Endothelial cell of umbilical vein (primary cell): ENCODE results near the gene NLRC3. TPM values are rescaled to one million over a fixed set of nuclear protein-coding genes. Genes with fewer than 3 reads are reported as not detected.

Experiments
- Bru-seq: library from RNA; stranded (reverse); fragments of 400-500 nt; gene quantifications from one replicate; lab custom pipeline; 2021; lab: Mats Ljungman, UMichigan
- BruChase-seq, 2 experiments: library from RNA; stranded (reverse); fragments of 400-500 nt; gene quantifications; one replicate each; lab custom pipeline; 2021; lab: Mats Ljungman, UMichigan
- BruUV-seq: library from RNA; stranded (reverse); fragments of 400-500 nt; replicated peaks from 2 replicates; lab custom pipeline; 2021; lab: Mats Ljungman, UMichigan
- CTCF ChIA-PET: fragments of 300-600, 350-600 bp; sonication (Branson Sonifier 250); formaldehyde crosslinking; loops from one replicate; lab custom pipeline; 2021; ENCODE audit warnings: antibody characterized with exemption, inconsistent platforms; lab: Charles Lee
- POLR2A ChIA-PET: fragments of 300-600, 350-600 bp; sonication (Branson Sonifier 250); formaldehyde crosslinking; loops from one replicate; lab custom pipeline; 2021; ENCODE audit warnings: antibody characterized with exemption, inconsistent platforms; lab: Charles Lee
- DNase-seq: peaks from one replicate; pipeline ENCODE4 v3.0.0-alpha.2; 2011; ENCODE audit warnings: low read depth, low spot score
- FAIRE-seq: peaks from 2 replicates; lab custom pipeline; 2011; peaks lifted over from hg19 to GRCh38; lab: Jason Lieb, UNC
- H2AFZ ChIP-seq: 2 replicates; pipeline ENCODE4 v1.6.0; 2012; ENCODE audit warnings: low read depth, low read length, control low read depth, inconsistent platforms
- H3K27ac ChIP-seq: 2 replicates; pipeline ENCODE4 v1.5.1; 2011; ENCODE audit warnings: low read depth, mild to moderate bottlenecking, control low read depth, low read length, moderate library complexity; ENCODE audit not compliant: insufficient read depth
- H3K27me3 ChIP-seq, 2 experiments: 2 replicates each; pipeline versions ENCODE4 v1.6.0 to v1.6.1; 2011; ENCODE audit warnings: low read length in 2 of 2, mixed read lengths in 1 of 2; ENCODE audit not compliant: control insufficient read depth in 2 of 2, insufficient read depth in 2 of 2
- H3K36me3 ChIP-seq, 2 experiments: 2 replicates in 1 of 2; 3 replicates in 1 of 2; pipeline ENCODE4 v1.5.1; 2011; ENCODE audit warnings: low read length in 2 of 2, mild to moderate bottlenecking in 1 of 2, moderate library complexity in 1 of 2; ENCODE audit not compliant: control insufficient read depth in 2 of 2, insufficient read depth in 2 of 2; ENCODE audit errors: extremely low read depth in 1 of 2
- H3K4me1 ChIP-seq: 3 replicates; pipeline ENCODE4 v1.5.1; 2011; ENCODE audit warnings: mild to moderate bottlenecking, low read length; ENCODE audit not compliant: control insufficient read depth, insufficient read depth; ENCODE audit errors: extremely low read depth
- H3K4me2 ChIP-seq: 2 replicates; pipeline ENCODE4 v1.6.1; 2011; ENCODE audit warnings: low read length, control low read depth, mixed read lengths; ENCODE audit not compliant: insufficient read depth
- H3K4me3 ChIP-seq, 3 experiments: fragments of 200-600 bp in 1 of 3; sonication (generic), shearing (Covaris generic) in 1 of 3; replicated peaks in 1 of 3; 2 replicates each; pipeline ENCODE4 v1.5.1; 2011 to 2016; ENCODE audit warnings: control low read depth in 3 of 3, low read length in 3 of 3, mild to moderate bottlenecking in 2 of 3, inconsistent platforms in 1 of 3, low read depth in 1 of 3, moderate library complexity in 1 of 3; ENCODE audit not compliant: insufficient read depth in 1 of 3
- H3K79me2 ChIP-seq: 2 replicates; pipeline ENCODE4 v1.6.0; 2012; ENCODE audit warnings: low read length, inconsistent platforms; ENCODE audit not compliant: control insufficient read depth, insufficient read depth
- H3K9ac ChIP-seq: replicated peaks from 2 replicates; pipeline ENCODE3; 2011; ENCODE audit warnings: low read length, control low read depth; ENCODE audit not compliant: insufficient read depth; ENCODE audit errors: extremely low read depth
- H3K9me1 ChIP-seq: replicated peaks from 3 replicates; pipeline ENCODE4 v1.6.0; 2011; ENCODE audit warnings: mild to moderate bottlenecking, low read length; ENCODE audit not compliant: control insufficient read depth, insufficient read depth; ENCODE audit errors: extremely low read depth
- H3K9me3 ChIP-seq: replicated peaks from 2 replicates; pipeline ENCODE4 v1.5.1; 2012; ENCODE audit warnings: low read length, inconsistent platforms; ENCODE audit not compliant: control insufficient read depth, insufficient read depth
- H4K20me1 ChIP-seq: replicated peaks from 2 replicates; pipeline ENCODE3; 2011; ENCODE audit warnings: mild to moderate bottlenecking, low read length; ENCODE audit not compliant: control insufficient read depth, insufficient read depth; ENCODE audit errors: extremely low read depth
- EZH2 ChIP-seq: IDR thresholded peaks from 2 replicates; pipeline ENCODE4 v1.6.1; 2012; ENCODE audit warnings: borderline replicate concordance, low read depth, mild to moderate bottlenecking, moderate library complexity, low read length, inconsistent platforms; ENCODE audit not compliant: severe bottlenecking
- FOS ChIP-seq: IDR thresholded peaks from 2 replicates; pipeline ENCODE4 v1.6.1; 2011; ENCODE audit warnings: mild to moderate bottlenecking, low read length, moderate library complexity, borderline replicate concordance; ENCODE audit not compliant: insufficient read depth
- GATA2 ChIP-seq: IDR thresholded peaks from 2 replicates; pipeline ENCODE4 v1.7.0; 2011; ENCODE audit warnings: low read depth, mild to moderate bottlenecking, moderate library complexity, mixed read lengths, low read length; ENCODE audit not compliant: insufficient read length, insufficient read depth
- JUN ChIP-seq: IDR thresholded peaks from 2 replicates; pipeline ENCODE4 v1.6.1; 2011; ENCODE audit warnings: borderline replicate concordance, low read depth; ENCODE audit not compliant: insufficient read length, insufficient read depth
- MAX ChIP-seq: IDR thresholded peaks from 2 replicates; pipeline ENCODE4 v1.6.1; 2011; ENCODE audit not compliant: insufficient read depth, insufficient read length
- POLR2AphosphoS5 ChIP-seq: IDR thresholded peaks from 2 replicates; pipeline ENCODE4 v1.6.1; 2012; ENCODE audit warnings: low read depth, mild to moderate bottlenecking, control low read depth, low read length, moderate library complexity; ENCODE audit not compliant: insufficient read depth
- dilution Hi-C: fragments of 300-500 bp; cut with MboI; formaldehyde crosslinking; loops from one replicate; pipeline ENCODE4 v1.15.0; 2019; ENCODE audit warnings: low sequenced_read_pairs; ENCODE audit not compliant: extremely low pct_ligation_motif_present
- intact Hi-C: fragments of 100-400 bp; cut with micrococcal nuclease; formaldehyde crosslinking; loops from one replicate; pipeline ENCODE4 v1.10.0; 2022
- long read RNA-seq: library from polyadenylated mRNA; stranded (forward); transcript quantifications from one replicate; pipeline ENCODE4 v2.0.0, GENCODE V29; 2021
- polyA minus RNA-seq, 3 experiments: library from RNA; depleted of rRNA, polyadenylated mRNA; stranded (reverse); fragments of >200 nt; gene quantifications; 1 replicate in 1 of 3; 2 replicates in 2 of 3; pipeline ENCODE4 v1.2.3, GENCODE V29; 2011
- polyA plus RNA-seq, 4 experiments: library from polyadenylated mRNA; depleted of rRNA in 3 of 4; stranded (reverse) in 3 of 4; unstranded in 1 of 4; fragments of >200 nt; gene quantifications; 2 replicates each; pipeline versions ENCODE4 v1.2.1 to v1.2.3, GENCODE V29; 2011 to 2012; ENCODE audit warnings: missing spikeins in 1 of 4
- total RNA-seq: library from RNA; stranded (reverse); gene quantifications from 2 replicates; pipeline ENCODE4 v1.2.3, GENCODE V29; 2021
- TF ChIP-seq, protein P1 (sequence below), 2 donors: IDR thresholded peaks; 1 replicate in 1 of 2; 2 replicates in 1 of 2; pipeline ENCODE4 v1.5.1; 2011; ENCODE audit warnings: low read length in 2 of 2, mild to moderate bottlenecking in 2 of 2, moderate library complexity in 2 of 2, control low read depth in 1 of 2, inconsistent platforms in 1 of 2, low read depth in 1 of 2; ENCODE audit not compliant: insufficient read depth in 1 of 2; ENCODE audit errors: extremely low read depth in 1 of 2

The NLRC3 gene
- 3.4 and 8.2 TPM in 2 replicates for total RNA-seq
- polyA plus RNA-seq = 0.84 and 0.96 TPM in 2 replicates
- 0.87 and 0.93 TPM in 2 replicates for polyA plus RNA-seq (2011; cell fraction: cytosol; rRNA removed)
- 2.1 and 3.1 TPM in 2 replicates for polyA plus RNA-seq (2011; cell fraction: nucleus; rRNA removed)
- 0.48 and 0.75 TPM in 2 replicates for polyA plus RNA-seq (2012)
- polyA minus RNA-seq = 1.8 and 3.2 TPM in 2 replicates
- not detected for polyA minus RNA-seq (2011; cell fraction: cytosol; rRNA and poly(A)+ RNA removed)
- 1.5 and 1.8 TPM in 2 replicates for polyA minus RNA-seq (2011; cell fraction: nucleus; rRNA and poly(A)+ RNA removed)
- percentile 32 among the genes with signal in this experiment for Bru-seq, nascent RNA
- percentile 59 among the genes with signal in this experiment for BruChase-seq, experiment 1, labeled RNA remaining after a 6-hour chase
- BruChase-seq, experiment 2, labeled RNA remaining after a 2-hour chase = percentile 63 among the genes with signal in this experiment
- long read RNA-seq, full-length matches to known transcripts = 4 of 13 reads
- long read RNA-seq, partial matches to known transcripts = 5 of 13 reads
- long read RNA-seq, other reads (novel, unspliced or antisense) = 4 of 13 reads

GRCh38 chr16:3577302-3577752 lies at the start of gene NLRC3:
NLRC3 (minus strand) TSS chr16:3577403; CDS start chr16:3565036, 12,367 bp downstream.
- H3K4me1 ChIP-seq = peaks cover 10% of the 10 kb centered on the region
- no peaks in the 10 kb centered on the region for H3K9me1 ChIP-seq
- peak within 1 kb of the TSS; percentile 69 for H2AFZ ChIP-seq
- ChIA-PET POLR2A (no interaction called here), CTCF (no interaction called here)
- peak; percentile 28 for FAIRE-seq
- no peaks in the 10 kb centered on the region for H3K79me2 ChIP-seq
- TF ChIP-seq GATA2 (no peak), POLR2AphosphoS5 (peak; percentile 22)
- no peak within 1 kb of the TSS for H3K9ac ChIP-seq
- H3K36me3 ChIP-seq = no peaks in the 10 kb centered on the region
- peak; percentile 22 for DNase-seq
- intact Hi-C loops (no loop called here), dilution Hi-C loops (no loop called here)
- peak within 1 kb of the TSS; percentile 46 for H3K4me2 ChIP-seq
- no peaks in the 10 kb centered on the region for H4K20me1 ChIP-seq
- H3K27ac ChIP-seq = no peak within 1 kb of the TSS
- no peaks in the 10 kb centered on the region for H3K9me3 ChIP-seq
- H3K4me3 ChIP-seq = no peak within 1 kb of the TSS
- no TSS peak for BruUV-seq
- no peaks in the 10 kb centered on the region for H3K27me3 ChIP-seq

DNA sequence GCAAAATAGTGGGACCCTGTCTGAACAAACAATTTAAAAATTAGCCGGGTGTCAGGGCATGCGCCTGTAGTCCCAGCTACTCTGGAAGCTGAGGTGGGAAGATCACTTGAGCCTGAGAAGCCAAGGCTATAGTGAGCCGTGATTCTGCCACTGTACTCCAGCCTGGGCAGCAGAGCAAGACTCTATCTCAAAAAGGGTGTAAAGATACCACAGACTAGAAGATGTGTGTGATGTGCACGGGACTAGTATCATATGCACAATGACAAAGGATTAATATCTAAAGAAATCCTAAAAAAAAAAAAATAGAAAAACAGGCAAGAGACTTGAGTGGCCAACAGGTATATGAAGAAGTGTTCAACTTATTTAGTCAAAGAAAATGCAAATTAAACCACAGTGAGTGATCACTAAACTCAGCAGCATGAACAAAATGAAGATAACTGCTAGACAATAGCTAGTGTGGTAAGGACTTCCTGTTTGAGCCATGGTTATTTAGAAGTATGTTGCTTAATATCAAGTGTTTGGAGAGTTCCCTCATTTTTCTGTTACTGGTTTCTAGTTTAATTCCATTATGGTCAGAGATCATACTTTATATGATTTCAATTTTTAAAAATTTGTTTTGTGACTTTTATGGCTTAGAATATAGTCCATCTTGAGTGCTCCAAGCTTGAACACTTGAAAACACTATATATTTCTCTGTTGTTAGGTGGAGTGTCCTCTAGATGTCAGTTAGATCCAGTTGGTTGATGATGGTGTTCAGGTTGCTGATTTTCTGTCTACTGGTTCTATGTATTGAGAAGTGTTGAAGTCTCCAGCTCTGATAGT lies 48.9 kb upstream of the NLRC3 start:
- no peak for FAIRE-seq
- CTCF ChIA-PET = interaction anchor here (0.9 to 1.4 kb wide), 3 partner anchors 27 to 64 kb away, joined by 3 read pairs; no protein-coding TSS in a partner anchor
- no TSS peak for BruUV-seq

More for the DNA sequence above, 48.9 kb upstream of the NLRC3 start:
- no peaks in the 10 kb centered on the region for H3K27me3 ChIP-seq
- H3K79me2 ChIP-seq = peaks cover 2% of the 10 kb centered on the region
- intact Hi-C loops = no loop called here
- H3K4me2 ChIP-seq = no peak overlapping the region
- H3K36me3 ChIP-seq = no peaks in the 10 kb centered on the region
- TF ChIP-seq EZH2 = no peak
- TF ChIP-seq POLR2AphosphoS5 = no peak
- no peak for TF ChIP-seq GATA2
- no peak for TF ChIP-seq MAX
- TF ChIP-seq FOS = no peak
- TF ChIP-seq JUN = no peak
- TF ChIP-seq, protein P1, sequence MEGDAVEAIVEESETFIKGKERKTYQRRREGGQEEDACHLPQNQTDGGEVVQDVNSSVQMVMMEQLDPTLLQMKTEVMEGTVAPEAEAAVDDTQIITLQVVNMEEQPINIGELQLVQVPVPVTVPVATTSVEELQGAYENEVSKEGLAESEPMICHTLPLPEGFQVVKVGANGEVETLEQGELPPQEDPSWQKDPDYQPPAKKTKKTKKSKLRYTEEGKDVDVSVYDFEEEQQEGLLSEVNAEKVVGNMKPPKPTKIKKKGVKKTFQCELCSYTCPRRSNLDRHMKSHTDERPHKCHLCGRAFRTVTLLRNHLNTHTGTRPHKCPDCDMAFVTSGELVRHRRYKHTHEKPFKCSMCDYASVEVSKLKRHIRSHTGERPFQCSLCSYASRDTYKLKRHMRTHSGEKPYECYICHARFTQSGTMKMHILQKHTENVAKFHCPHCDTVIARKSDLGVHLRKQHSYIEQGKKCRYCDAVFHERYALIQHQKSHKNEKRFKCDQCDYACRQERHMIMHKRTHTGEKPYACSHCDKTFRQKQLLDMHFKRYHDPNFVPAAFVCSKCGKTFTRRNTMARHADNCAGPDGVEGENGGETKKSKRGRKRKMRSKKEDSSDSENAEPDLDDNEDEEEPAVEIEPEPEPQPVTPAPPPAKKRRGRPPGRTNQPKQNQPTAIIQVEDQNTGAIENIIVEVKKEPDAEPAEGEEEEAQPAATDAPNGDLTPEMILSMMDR (IDR thresholded peaks at IDR 0.05; ENCODE audit: extremely low read depth in 1 of 2, insufficient read depth in 1 of 2, low read depth in 1 of 2, low read length in 2 of 2) = no peak
- H3K4me3 ChIP-seq = no peak overlapping the region
- H3K27ac ChIP-seq = no peak overlapping the region
- POLR2A ChIA-PET = no interaction called here
- H3K4me1 ChIP-seq = peaks cover 5% of the 10 kb centered on the region
- DNase-seq = peak; percentile 25
- H3K9ac ChIP-seq = no peak overlapping the region
- no peaks in the 10 kb centered on the region for H3K9me3 ChIP-seq
- H4K20me1 ChIP-seq = no peaks in the 10 kb centered on the region
- H2AFZ ChIP-seq = no peak overlapping the region
- dilution Hi-C loops = no loop called here
- no peaks in the 10 kb centered on the region for H3K9me1 ChIP-seq
